K562 (cell line): ENCODE results near the gene ZDHHC19. TPM values are rescaled to one million over a fixed set of nuclear protein-coding genes. Genes with fewer than 3 reads are reported as not detected.

ENCODE experiments used
- CEBPG ChIP-seq, 3 experiments: fragments of 200-800 bp in 1 of 3; sonication (Bioruptor generic) in 1 of 3; sonication (generic) in 1 of 3; formaldehyde crosslinking in 1 of 3; IDR thresholded peaks in 2 of 3; conservative IDR thresholded peaks in 1 of 3; 2 replicates each; pipeline versions ENCODE4 v1.6.1 to v1.8.0; 2016 to 2022; ENCODE audit warnings: missing compliant biosample characterization in 2 of 3, missing genetic modification characterization in 2 of 3, mild to moderate bottlenecking in 1 of 3, missing genetic modification reagents in 1 of 3
- FOXP4 ChIP-seq: sonication (generic); formaldehyde crosslinking; IDR thresholded peaks from 2 replicates; pipeline ENCODE4 v1.8.0; 2022; ENCODE audit warnings: mild to moderate bottlenecking, missing genetic modification reagents, borderline replicate concordance
- HMGN3 ChIP-seq: IDR thresholded peaks from 2 replicates; pipeline ENCODE4 v1.6.1; 2011; ENCODE audit warnings: borderline replicate concordance, low read depth, mild to moderate bottlenecking, mixed read lengths, low read length; ENCODE audit not compliant: insufficient read length; ENCODE audit errors: extremely low read depth
- HMGXB4 ChIP-seq: sonication (generic); formaldehyde crosslinking; IDR thresholded peaks from 2 replicates; pipeline ENCODE4 v1.8.1; 2023; ENCODE audit warnings: mild to moderate bottlenecking, missing genetic modification reagents
- TBL1XR1 ChIP-seq, 2 experiments: IDR thresholded peaks; 2 replicates each; pipeline ENCODE4 v1.6.1; 2012; ENCODE audit warnings: improper control_type of control experiment in 2 of 2, low read length in 2 of 2, mild to moderate bottlenecking in 1 of 2
- TCF7 ChIP-seq: sonication (generic); IDR thresholded peaks from 2 replicates; pipeline ENCODE4 v1.6.1; 2016; ENCODE audit warnings: antibody characterized with exemption, borderline replicate concordance
- TSHZ1 ChIP-seq: fragments of 250-450 bp; sonication (Bioruptor Pico); IDR thresholded peaks from 2 replicates; pipeline ENCODE4 v1.4.0; 2020; ENCODE audit warnings: mild to moderate bottlenecking, moderate library complexity
- ZNF232 ChIP-seq: sonication (generic); formaldehyde crosslinking; IDR thresholded peaks from 2 replicates; pipeline ENCODE4 v1.8.0; 2022; ENCODE audit warnings: mild to moderate bottlenecking, missing genetic modification reagents
- ZNF778 ChIP-seq: fragments of 450-650 bp; formaldehyde crosslinking; IDR thresholded peaks from 2 replicates; pipeline ENCODE4 v1.4.0; 2020; ENCODE audit warnings: mild to moderate bottlenecking, moderate library complexity
- polyA plus RNA-seq, 8 experiments: library from polyadenylated mRNA; depleted of rRNA in 4 of 8; stranded (reverse) in 5 of 8; unstranded in 3 of 8; fragments of >200 nt; fragmentation: Nextera tagmentation in 2 of 8; fragmentation: Illumina TruSeq in 1 of 8; extraction: Ambion mirVana in 2 of 8; extraction: Trizol in 1 of 8; gene quantifications; 2 replicates each; pipeline versions ENCODE4 v1.2.1 to v1.2.3, GENCODE V29; 2011 to 2014; ENCODE audit warnings: inconsistent platforms in 1 of 8, missing spikeins in 1 of 8
- total RNA-seq, 7 experiments: library from RNA; depleted of rRNA in 6 of 7; stranded (reverse); fragments of >200 nt in 6 of 7; fragmentation: Illumina TruSeq in 2 of 7; extraction: Trizol in 2 of 7; gene quantifications; 2 replicates each; pipeline versions ENCODE4 v1.2.1 to v1.2.3, GENCODE V29; 2011 to 2021; ENCODE audit warnings: low replicate concordance in 1 of 7
- TF ChIP-seq, protein P1 (sequence below): fragments of 450-650 bp; formaldehyde crosslinking; IDR thresholded peaks from 2 replicates; pipeline ENCODE4 v1.4.0; 2020; ENCODE audit warnings: mild to moderate bottlenecking, mixed read lengths
- TF ChIP-seq, protein P2 (sequence below): fragments of 250-450 bp; sonication (Bioruptor Pico); IDR thresholded peaks from 2 replicates; pipeline ENCODE4 v1.8.0; 2021; ENCODE audit warnings: mild to moderate bottlenecking, moderate library complexity
- TF ChIP-seq, protein P3 (sequence below): fragments of 250-450 bp; sonication (Bioruptor Pico); IDR thresholded peaks from 2 replicates; pipeline ENCODE4 v1.8.0; 2022; ENCODE audit warnings: inconsistent platforms, mild to moderate bottlenecking, moderate library complexity, borderline replicate concordance

The ZDHHC19 gene
- total and polyA plus RNA-seq, 9 of the 15 experiments (the other 6 are each of a cell fraction or from before 2014, with no cell fraction given) = 0.40 to 5.5 (median 1.1) TPM

DNA sequence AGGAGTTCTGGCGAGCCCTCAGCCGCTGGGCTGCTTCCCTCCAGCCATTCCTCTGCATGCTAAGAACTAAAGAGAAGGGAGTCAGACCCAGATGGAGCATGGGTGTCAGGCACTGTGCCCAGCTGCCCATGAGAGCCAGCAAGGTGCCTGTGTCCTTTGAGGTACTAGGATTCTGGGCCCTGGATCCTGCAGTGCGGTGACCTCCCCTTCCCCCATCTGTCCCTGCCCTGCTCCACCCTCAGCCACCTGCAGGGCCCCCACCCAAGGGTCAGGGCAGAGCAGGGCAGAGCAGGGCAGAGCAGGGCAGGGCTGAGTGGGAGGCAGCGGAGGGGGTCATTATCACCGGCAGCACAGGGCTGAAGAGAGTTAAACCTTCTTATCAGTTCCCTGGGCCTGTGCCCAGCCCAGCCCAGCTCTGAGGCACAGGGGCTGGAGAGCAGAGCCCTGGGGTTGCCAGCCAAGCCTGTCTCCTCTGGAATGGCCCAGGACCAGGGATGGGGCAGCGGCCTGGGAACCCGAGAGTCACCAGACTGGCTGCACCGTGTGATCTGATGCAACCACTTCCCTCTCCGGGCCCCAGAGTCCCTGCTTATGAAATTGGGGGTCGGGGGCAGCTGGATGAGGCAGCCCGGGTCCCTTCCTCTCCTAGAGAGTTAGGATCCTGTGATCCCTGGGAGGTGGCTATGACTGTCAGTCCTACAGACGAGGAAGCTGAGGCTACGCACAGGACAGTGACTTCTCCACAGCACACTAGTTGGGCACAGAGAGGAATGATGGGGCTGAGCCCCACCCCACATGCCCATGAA is 17.3 kb downstream of the ZDHHC19 start (continued):
- no peak for TF ChIP-seq ZNF232 (CRISPR knock-in tag)
- TF ChIP-seq FOXP4 (CRISPR knock-in tag) = no peak
- TF ChIP-seq TSHZ1 (CRISPR knock-in tag) = no peak
- TF ChIP-seq, protein P1, sequence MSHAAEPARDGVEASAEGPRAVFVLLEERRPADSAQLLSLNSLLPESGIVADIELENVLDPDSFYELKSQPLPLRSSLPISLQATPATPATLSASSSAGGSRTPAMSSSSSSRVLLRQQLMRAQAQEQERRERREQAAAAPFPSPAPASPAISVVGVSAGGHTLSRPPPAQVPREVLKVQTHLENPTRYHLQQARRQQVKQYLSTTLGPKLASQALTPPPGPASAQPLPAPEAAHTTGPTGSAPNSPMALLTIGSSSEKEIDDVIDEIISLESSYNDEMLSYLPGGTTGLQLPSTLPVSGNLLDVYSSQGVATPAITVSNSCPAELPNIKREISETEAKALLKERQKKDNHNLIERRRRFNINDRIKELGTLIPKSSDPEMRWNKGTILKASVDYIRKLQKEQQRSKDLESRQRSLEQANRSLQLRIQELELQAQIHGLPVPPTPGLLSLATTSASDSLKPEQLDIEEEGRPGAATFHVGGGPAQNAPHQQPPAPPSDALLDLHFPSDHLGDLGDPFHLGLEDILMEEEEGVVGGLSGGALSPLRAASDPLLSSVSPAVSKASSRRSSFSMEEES (CRISPR knock-in tag) = no peak
- peak; percentile 89 for TF ChIP-seq HMGN3
- TF ChIP-seq TBL1XR1 (IDR thresholded peaks at IDR 0.05; ENCODE audit: low read length in 2 of 2) = 0 out of 4 replicates have a peak, but pooled peaks of 1 of the 2 experiments have one; percentile 21
- TF ChIP-seq ZNF778 = no peak
- no peak for TF ChIP-seq TCF7
- TF ChIP-seq, protein P2, sequence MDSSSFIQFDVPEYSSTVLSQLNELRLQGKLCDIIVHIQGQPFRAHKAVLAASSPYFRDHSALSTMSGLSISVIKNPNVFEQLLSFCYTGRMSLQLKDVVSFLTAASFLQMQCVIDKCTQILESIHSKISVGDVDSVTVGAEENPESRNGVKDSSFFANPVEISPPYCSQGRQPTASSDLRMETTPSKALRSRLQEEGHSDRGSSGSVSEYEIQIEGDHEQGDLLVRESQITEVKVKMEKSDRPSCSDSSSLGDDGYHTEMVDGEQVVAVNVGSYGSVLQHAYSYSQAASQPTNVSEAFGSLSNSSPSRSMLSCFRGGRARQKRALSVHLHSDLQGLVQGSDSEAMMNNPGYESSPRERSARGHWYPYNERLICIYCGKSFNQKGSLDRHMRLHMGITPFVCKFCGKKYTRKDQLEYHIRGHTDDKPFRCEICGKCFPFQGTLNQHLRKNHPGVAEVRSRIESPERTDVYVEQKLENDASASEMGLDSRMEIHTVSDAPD (CRISPR knock-in tag) = no peak
- TF ChIP-seq HMGXB4 (CRISPR knock-in tag) = no peak
- 0 out of 2 replicates have a peak, but pooled peaks have one; percentile 21 for TF ChIP-seq CEBPG (CRISPR knock-in tag; IDR thresholded peaks at IDR 0.05)
- peak in 1 of 2 experiments; percentile 52; a peak in 2 of 4 replicates for TF ChIP-seq CEBPG (tag; conservative IDR thresholded peaks at IDR 0.05 in 1 of 2, IDR thresholded peaks at IDR 0.05 in 1 of 2)
- TF ChIP-seq, protein P3, sequence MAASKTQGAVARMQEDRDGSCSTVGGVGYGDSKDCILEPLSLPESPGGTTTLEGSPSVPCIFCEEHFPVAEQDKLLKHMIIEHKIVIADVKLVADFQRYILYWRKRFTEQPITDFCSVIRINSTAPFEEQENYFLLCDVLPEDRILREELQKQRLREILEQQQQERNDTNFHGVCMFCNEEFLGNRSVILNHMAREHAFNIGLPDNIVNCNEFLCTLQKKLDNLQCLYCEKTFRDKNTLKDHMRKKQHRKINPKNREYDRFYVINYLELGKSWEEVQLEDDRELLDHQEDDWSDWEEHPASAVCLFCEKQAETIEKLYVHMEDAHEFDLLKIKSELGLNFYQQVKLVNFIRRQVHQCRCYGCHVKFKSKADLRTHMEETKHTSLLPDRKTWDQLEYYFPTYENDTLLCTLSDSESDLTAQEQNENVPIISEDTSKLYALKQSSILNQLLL (CRISPR knock-in tag) = no peak
